HG03280 (cell line): Measurements from ENCODE around the gene TENM4.

ENCODE experiments used
- ATAC-seq: cut with Tn5 transposase; IDR thresholded peaks from one replicate; pipeline ENCODE4 v1.9.1; 2021; ENCODE audit warnings: mild to moderate bottlenecking, moderate library complexity; ENCODE audit not compliant: unreplicated experiment

Gene TENM4

DNA sequence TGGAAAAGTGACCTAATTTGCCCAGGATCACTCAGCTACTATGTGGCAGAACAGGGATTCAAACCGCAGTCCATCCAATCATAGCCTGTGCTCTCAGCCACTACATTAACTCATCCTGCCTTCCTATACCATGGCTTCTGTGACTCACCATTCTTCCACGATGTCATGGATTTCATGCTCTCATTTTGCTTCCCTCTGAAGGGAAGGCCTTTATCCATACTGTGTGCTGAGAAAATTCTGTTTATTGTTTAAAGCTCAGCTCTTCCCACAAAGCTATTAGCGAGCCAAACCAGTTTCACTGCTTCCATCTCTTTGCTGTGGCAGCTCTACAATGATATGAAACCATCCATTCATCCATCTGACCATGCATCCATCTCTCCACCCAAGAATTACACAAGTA lies 289.9 kb downstream of the TENM4 start:
- ATAC-seq = no peak

DNA sequence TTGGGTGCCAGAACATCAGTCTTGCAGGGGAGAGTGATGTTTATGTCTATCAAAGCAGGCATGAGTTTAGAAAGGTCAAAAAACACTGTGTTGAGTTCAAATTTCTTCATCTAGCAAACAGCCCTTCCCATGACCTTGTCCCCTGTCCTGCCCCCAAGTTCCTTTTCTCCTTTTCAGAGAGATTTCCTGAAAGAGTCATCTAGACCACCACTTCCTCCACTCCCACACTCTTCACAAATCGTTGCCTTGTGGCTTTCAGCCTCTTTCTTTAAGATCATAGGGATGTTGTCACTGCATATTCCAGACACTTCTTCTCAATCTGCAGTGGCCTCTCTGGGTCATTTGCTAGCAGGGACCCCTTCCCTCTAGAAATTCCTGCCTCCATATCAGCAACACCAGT lies 290.5 kb downstream of the TENM4 start:
- ATAC-seq = no peak

GRCh38 chr11:79147731-79148130 lies 293.1 kb downstream of the TENM4 start:
- no peak for ATAC-seq

DNA sequence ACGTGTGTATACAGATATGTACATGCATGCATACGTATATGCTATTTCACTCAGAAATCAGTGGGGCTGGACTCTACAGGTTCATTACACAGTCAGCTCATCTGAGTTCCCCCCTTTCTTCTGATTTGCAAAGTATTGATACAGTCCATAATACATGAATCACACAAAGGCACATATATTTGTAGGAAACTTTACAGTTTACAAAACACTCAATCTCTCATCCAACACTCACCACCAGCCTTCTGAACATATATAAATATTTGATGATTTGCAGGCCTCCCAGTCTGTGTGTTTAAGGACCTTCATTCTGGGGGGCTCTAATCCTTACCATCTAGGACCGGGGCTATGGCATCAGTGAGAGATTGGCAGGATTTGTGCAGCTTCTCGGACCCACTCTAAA lies 293.8 kb downstream of the TENM4 start:
- no peak for ATAC-seq

- no peak for ATAC-seq
These were observed 300.9 kb downstream of the TENM4 start for GRCh38 chr11:79139900-79140299.

DNA sequence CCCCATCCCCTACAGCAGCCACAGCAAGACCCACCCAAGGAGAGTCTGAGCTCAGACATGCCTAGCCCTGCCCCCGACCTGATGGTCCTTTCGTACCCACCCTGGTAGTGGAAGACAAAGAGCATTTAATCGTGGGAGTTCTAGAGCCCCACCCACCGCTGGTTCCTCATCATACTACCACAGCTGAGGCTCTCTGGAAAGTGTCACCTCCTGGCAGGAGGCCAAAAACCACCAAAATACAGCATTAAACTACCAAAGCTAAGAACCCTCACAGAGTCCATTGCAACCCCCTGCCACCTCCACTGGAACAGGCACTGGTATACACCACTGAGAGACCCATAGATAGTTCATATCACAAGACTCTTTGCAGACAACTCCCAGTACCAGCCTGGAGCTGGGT lies 311.1 kb downstream of the TENM4 start:
- no peak for ATAC-seq

- no peak for ATAC-seq
These were observed 312.5 kb downstream of the TENM4 start for GRCh38 chr11:79128291-79128690.

DNA sequence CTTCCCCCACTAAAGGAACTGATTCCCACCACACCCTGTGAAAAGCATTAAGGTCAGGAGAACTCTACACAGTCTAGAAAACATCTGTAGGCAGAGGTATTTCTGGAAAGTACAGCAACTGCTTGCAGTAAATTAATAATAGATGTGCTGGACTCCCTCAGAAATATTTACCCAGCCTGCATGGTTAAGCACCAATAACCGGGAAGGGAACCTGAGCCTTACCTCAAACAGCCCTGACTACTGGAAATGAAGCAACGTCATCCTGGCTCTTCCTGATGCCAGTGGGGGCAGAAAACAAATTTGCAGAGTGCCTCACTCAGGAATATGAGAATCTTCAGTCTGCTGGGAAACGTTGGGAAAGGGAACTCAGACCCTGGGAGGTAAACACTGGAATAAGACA lies 318.1 kb downstream of the TENM4 start:
- no peak for ATAC-seq

DNA sequence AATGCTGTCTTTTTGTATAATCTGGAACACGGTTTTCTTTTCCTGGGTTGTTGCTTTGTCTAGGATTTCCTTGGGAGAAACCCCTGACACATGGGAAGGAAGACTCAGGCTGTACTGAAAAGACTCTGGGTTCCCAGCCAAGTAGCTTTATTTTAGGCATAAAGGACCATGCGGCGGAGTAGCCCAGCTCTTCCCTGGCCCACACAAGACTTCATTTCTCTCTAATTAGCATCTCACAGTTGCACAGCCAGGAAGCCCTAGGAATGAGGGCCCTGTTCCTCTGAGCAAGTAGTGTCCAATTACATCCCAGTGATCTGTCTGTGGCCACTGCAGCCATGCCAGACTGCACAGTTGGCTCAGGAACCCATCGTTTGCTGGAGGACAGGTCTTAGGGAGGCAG lies 319.5 kb downstream of the TENM4 start:
- no peak for ATAC-seq

- no peak for ATAC-seq
These were observed 321.1 kb downstream of the TENM4 start for GRCh38 chr11:79119491-79120284.

- no peak for ATAC-seq
These were observed 323.3 kb downstream of the TENM4 start for GRCh38 chr11:79117488-79117887.

DNA sequence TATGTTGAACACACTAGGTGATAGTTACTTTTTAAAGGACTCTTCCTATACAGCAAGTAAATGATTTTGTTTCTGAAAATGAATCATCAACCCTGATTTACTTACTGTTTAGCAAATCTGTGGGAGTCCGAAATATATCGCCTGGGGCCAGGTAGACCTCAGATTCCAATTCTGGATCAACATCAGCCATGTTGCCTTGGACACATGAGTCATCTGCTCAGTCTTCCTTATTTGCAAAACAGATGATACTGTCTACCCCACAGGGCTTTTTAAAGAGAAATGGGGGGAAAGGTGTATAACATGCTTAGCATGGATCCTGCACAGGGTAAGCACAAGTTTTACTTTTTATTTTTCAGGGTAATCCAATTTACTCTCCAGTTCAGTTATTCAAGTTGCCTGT lies 324.2 kb downstream of the TENM4 start:
- no peak for ATAC-seq

GRCh38 chr11:79113054-79113690 lies 327.7 kb downstream of the TENM4 start:
- ATAC-seq = no peak

- no peak for ATAC-seq
These were observed 330.0 kb downstream of the TENM4 start for GRCh38 chr11:79110796-79111195.

GRCh38 chr11:79110321-79110720 lies 330.5 kb downstream of the TENM4 start:
- ATAC-seq = no peak

- no peak for ATAC-seq
These were observed 332.0 kb downstream of the TENM4 start for GRCh38 chr11:79108851-79109250.

- ATAC-seq = no peak
These were observed 338.0 kb downstream of the TENM4 start for GRCh38 chr11:79102840-79103239.

GRCh38 chr11:79101656-79102055 lies 339.2 kb downstream of the TENM4 start:
- ATAC-seq = no peak

DNA sequence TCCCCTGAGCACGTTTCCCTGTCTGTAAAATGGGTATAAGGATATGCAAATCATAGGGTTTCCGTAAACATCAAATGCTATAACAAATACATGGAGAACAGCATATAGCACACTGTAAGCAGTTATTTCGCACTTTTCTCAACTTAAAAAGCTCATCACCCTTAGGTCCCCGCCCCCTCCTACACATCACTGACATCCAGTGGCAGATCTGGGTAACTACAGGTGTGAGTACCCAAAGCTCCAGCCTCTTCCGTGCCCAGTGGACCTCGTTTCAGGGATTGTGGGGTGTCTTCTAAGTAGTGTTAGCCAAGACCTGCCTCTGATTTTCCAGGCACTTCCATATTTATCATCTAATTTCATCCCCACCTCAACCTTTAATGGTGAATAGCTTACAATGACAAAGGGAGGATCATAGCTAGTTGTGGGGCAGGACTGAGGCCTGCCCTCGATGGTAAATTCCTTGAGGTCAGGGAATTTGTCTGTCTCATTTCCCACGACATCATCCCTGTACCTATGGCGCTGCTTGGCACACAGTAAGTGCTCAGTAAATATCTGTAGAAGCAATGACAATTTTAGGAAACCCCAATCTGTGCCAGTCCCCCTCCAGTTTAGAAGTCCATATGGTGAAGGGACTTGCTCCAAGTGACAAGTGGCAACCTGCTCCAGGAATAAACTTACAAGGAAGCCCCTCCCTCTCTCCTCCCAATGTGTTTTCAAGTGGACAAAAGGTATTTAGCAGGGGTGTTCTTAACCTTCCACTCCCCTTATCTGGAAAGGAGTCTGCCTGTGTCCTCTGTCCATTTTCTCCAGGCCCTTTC lies 340.5 kb downstream of the TENM4 start:
- ATAC-seq = peak; percentile 90

DNA sequence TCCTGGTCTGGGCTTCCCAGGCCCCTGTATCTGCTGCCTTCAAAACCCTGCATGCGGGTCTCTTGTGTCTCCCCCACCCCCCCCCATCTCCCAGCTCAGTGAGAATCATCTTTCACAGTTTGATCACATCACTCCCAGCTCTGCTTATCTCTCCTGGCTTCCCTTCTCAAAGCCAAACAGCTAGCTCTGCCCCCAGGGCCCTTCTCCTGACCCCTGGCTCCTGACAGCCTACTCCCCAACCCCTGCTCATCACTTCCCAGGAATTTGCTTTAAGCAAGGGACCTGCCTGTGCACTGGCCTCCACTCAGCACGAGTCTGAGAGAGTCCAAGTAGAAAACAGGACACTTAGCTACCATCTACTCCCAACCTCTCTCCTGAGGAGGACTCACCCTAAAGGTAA lies 342.7 kb downstream of the TENM4 start:
- ATAC-seq = no peak

- no peak for ATAC-seq
These were observed 343.5 kb downstream of the TENM4 start for GRCh38 chr11:79097246-79097875.
